ENCODE data around the gene TWSG1. TPM values are rescaled to one million over a fixed set of nuclear protein-coding genes. Genes with fewer than 3 reads are reported as not detected.

The TWSG1 gene
- total and polyA plus RNA-seq, 4 donors = 32.5 to 73.6 (median 39.9) TPM

DNA sequence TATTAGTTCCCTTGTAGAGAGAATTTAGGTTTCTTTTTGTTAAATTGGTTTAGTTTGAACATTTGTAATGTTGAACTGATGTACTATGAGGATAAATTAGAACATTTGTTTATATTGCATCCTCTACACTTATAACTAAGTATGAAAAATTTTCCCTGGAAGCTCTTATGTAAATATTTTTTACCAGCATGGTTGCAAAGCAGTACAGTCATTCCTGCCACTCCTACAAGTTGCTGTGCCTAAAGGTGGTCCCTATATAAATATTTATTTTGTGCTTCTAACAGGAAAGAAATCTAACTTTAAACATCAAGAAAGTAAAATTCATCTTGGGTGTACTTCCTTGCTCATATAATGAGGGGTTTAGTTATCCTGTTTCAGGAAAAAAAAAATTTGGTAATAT, 14.2 kb downstream of the TWSG1 start:
- Histone ChIP-seq H3K27ac (ENCODE audit: low read depth, low read length) (no peak overlapping the region), H3K36me3 (ENCODE audit: control insufficient read depth, insufficient read depth, low read length) (peaks cover 11% of the 10 kb centered on the region), H3K4me3 (ENCODE audit: low read depth, low read length) (no peak overlapping the region), H3K9me3 (ENCODE audit: control insufficient read depth, insufficient read depth, low read length) (no peaks in the 10 kb centered on the region), H3K4me1 (ENCODE audit: control insufficient read depth, insufficient read depth, low read length) (no peaks in the 10 kb centered on the region), H3K27me3 (ENCODE audit: control insufficient read depth, insufficient read depth, low read length) (no peaks in the 10 kb centered on the region)
- DNase-seq (ENCODE audit: low read depth in 4 of 6, low spot score in 6 of 6) = no peak

DNA sequence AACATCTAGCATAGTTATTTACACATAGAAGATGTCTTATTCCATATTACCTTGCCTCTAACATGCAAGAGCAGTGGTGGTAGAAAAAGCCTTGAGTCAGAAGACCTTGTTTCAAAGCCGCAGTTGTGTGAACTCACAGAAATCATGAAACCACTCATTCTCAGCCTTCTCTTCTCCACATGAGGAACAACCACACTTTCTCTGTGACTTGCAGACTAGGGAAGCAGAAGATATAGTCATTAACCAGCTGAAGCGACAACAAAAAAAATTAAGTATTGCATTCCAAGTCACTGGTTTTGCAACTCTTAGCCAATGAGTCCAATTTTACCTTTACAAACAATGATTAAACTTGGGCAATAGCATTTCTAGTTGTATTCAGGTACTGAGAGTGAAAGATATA, 19.0 kb downstream of the TWSG1 start:
- no peaks in the 10 kb centered on the region for H3K9me3 ChIP-seq (ENCODE audit: control insufficient read depth, insufficient read depth, low read length)
- no peaks in the 10 kb centered on the region for H3K4me1 ChIP-seq (ENCODE audit: control insufficient read depth, insufficient read depth, low read length)
- H3K36me3 ChIP-seq (ENCODE audit: control insufficient read depth, insufficient read depth, low read length) = no peaks in the 10 kb centered on the region
- H3K4me3 ChIP-seq (ENCODE audit: low read depth, low read length) = no peak overlapping the region
- no peak overlapping the region for H3K27ac ChIP-seq (ENCODE audit: low read depth, low read length)
- 86% methylated on average over 1 of the region's 2 CpGs for WGBS (ENCODE audit: insufficient coverage)
- no peaks in the 10 kb centered on the region for H3K27me3 ChIP-seq (ENCODE audit: control insufficient read depth, insufficient read depth, low read length)
- DNase-seq (ENCODE audit: low read depth in 4 of 6, low spot score in 6 of 6) = no peak

GRCh38 chr18:9354256-9354655, 19.7 kb downstream of the TWSG1 start:
- Histone ChIP-seq H3K9me3 (ENCODE audit: control insufficient read depth, insufficient read depth, low read length) (no peaks in the 10 kb centered on the region), H3K4me1 (ENCODE audit: control insufficient read depth, insufficient read depth, low read length) (no peaks in the 10 kb centered on the region), H3K27me3 (ENCODE audit: control insufficient read depth, insufficient read depth, low read length) (no peaks in the 10 kb centered on the region), H3K27ac (ENCODE audit: low read depth, low read length) (no peak overlapping the region), H3K4me3 (ENCODE audit: low read depth, low read length) (no peak overlapping the region), H3K36me3 (ENCODE audit: control insufficient read depth, insufficient read depth, low read length) (no peaks in the 10 kb centered on the region)
- no peak for DNase-seq (ENCODE audit: low read depth in 4 of 6, low spot score in 6 of 6)
- WGBS (ENCODE audit: insufficient coverage) = no CpG with 5 or more reads among the region's 1 CpG

- Histone ChIP-seq H3K9me3 (ENCODE audit: control insufficient read depth, insufficient read depth, low read length) (no peaks in the 10 kb centered on the region), H3K27me3 (ENCODE audit: control insufficient read depth, insufficient read depth, low read length) (no peaks in the 10 kb centered on the region), H3K4me1 (ENCODE audit: control insufficient read depth, insufficient read depth, low read length) (no peaks in the 10 kb centered on the region), H3K4me3 (ENCODE audit: low read depth, low read length) (no peak overlapping the region), H3K27ac (ENCODE audit: low read depth, low read length) (no peak overlapping the region), H3K36me3 (ENCODE audit: control insufficient read depth, insufficient read depth, low read length) (no peaks in the 10 kb centered on the region)
- no peak for DNase-seq (ENCODE audit: low read depth in 4 of 6, low spot score in 6 of 6)
- 100% methylated on average over 1 of the region's 2 CpGs for WGBS (ENCODE audit: insufficient coverage)
Observed at GRCh38 chr18:9356976-9357375, 22.4 kb downstream of the TWSG1 start.

- DNase-seq (ENCODE audit: low read depth in 4 of 6, low spot score in 6 of 6) = peak in 1 of 6 donors; percentile 20
- no peak overlapping the region for H3K27ac ChIP-seq (ENCODE audit: low read depth, low read length)
- no peaks in the 10 kb centered on the region for H3K9me3 ChIP-seq (ENCODE audit: control insufficient read depth, insufficient read depth, low read length)
- 24% methylated on average over 2 of the region's 4 CpGs for WGBS (ENCODE audit: insufficient coverage)
- no peak overlapping the region for H3K4me3 ChIP-seq (ENCODE audit: low read depth, low read length)
- H3K27me3 ChIP-seq (ENCODE audit: control insufficient read depth, insufficient read depth, low read length) = no peaks in the 10 kb centered on the region
- H3K36me3 ChIP-seq (ENCODE audit: control insufficient read depth, insufficient read depth, low read length) = peaks cover 6% of the 10 kb centered on the region
- H3K4me1 ChIP-seq (ENCODE audit: control insufficient read depth, insufficient read depth, low read length) = no peaks in the 10 kb centered on the region
Observed at GRCh38 chr18:9359796-9360195, 25.2 kb downstream of the TWSG1 start.

- Histone ChIP-seq H3K4me1 (ENCODE audit: control insufficient read depth, insufficient read depth, low read length) (peaks cover 2% of the 10 kb centered on the region), H3K27ac (ENCODE audit: low read depth, low read length) (no peak overlapping the region), H3K36me3 (ENCODE audit: control insufficient read depth, insufficient read depth, low read length) (peaks cover 12% of the 10 kb centered on the region), H3K4me3 (ENCODE audit: low read depth, low read length) (no peak overlapping the region), H3K9me3 (ENCODE audit: control insufficient read depth, insufficient read depth, low read length) (no peaks in the 10 kb centered on the region), H3K27me3 (ENCODE audit: control insufficient read depth, insufficient read depth, low read length) (no peaks in the 10 kb centered on the region)
- 86% methylated on average over 2 of the region's 3 CpGs for WGBS (ENCODE audit: insufficient coverage)
- no peak for DNase-seq (ENCODE audit: low read depth in 4 of 6, low spot score in 6 of 6)
Observed at GRCh38 chr18:9361191-9361590, 26.6 kb downstream of the TWSG1 start.

- peaks cover 18% of the 10 kb centered on the region for H3K36me3 ChIP-seq (ENCODE audit: control insufficient read depth, insufficient read depth, low read length)
- no peaks in the 10 kb centered on the region for H3K9me3 ChIP-seq (ENCODE audit: control insufficient read depth, insufficient read depth, low read length)
- no peak overlapping the region for H3K4me3 ChIP-seq (ENCODE audit: low read depth, low read length)
- 100% methylated on average over 1 of the region's 1 CpG for WGBS (ENCODE audit: insufficient coverage)
- DNase-seq (ENCODE audit: low read depth in 4 of 6, low spot score in 6 of 6) = peak in 1 of 6 donors; percentile 16
- H3K4me1 ChIP-seq (ENCODE audit: control insufficient read depth, insufficient read depth, low read length) = peaks cover 3% of the 10 kb centered on the region
- H3K27me3 ChIP-seq (ENCODE audit: control insufficient read depth, insufficient read depth, low read length) = no peaks in the 10 kb centered on the region
- no peak overlapping the region for H3K27ac ChIP-seq (ENCODE audit: low read depth, low read length)
Observed at GRCh38 chr18:9362869-9363268, 28.3 kb downstream of the TWSG1 start.

GRCh38 chr18:9364242-9364641, 29.7 kb downstream of the TWSG1 start:
- peaks cover 19% of the 10 kb centered on the region for H3K36me3 ChIP-seq (ENCODE audit: control insufficient read depth, insufficient read depth, low read length)
- no peak for DNase-seq (ENCODE audit: low read depth in 4 of 6, low spot score in 6 of 6)
- no peak overlapping the region for H3K27ac ChIP-seq (ENCODE audit: low read depth, low read length)
- peaks cover 3% of the 10 kb centered on the region for H3K4me1 ChIP-seq (ENCODE audit: control insufficient read depth, insufficient read depth, low read length)
- H3K27me3 ChIP-seq (ENCODE audit: control insufficient read depth, insufficient read depth, low read length) = no peaks in the 10 kb centered on the region
- H3K9me3 ChIP-seq (ENCODE audit: control insufficient read depth, insufficient read depth, low read length) = no peaks in the 10 kb centered on the region
- 94% methylated on average over 6 of the region's 8 CpGs for WGBS (ENCODE audit: insufficient coverage)
- H3K4me3 ChIP-seq (ENCODE audit: low read depth, low read length) = no peak overlapping the region

DNA sequence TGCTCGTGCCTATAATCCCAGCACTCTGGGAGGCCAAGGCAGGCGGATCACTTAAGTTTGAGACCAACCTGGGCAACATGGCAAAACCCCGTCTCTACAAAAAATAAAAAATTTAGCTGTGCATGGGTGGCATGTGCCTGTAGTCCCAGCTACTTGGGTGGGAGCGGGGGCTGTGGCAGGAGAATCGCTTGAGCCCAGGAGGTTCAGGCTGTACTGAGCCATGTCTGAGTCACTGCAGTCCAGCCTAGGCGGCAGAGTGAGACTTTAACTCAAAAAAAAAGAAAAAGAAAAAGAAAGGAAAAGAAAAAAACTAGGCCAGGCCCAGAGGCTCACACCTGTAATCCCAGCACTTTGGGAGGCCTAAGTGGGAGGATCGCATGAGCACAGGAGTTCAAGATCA, 30.8 kb downstream of the TWSG1 start:
- no peak for DNase-seq (ENCODE audit: low read depth in 4 of 6, low spot score in 6 of 6)
- peaks cover 19% of the 10 kb centered on the region for H3K36me3 ChIP-seq (ENCODE audit: control insufficient read depth, insufficient read depth, low read length)
- H3K27me3 ChIP-seq (ENCODE audit: control insufficient read depth, insufficient read depth, low read length) = no peaks in the 10 kb centered on the region
- 94% methylated on average over 7 of the region's 7 CpGs for WGBS (ENCODE audit: insufficient coverage)
- H3K4me1 ChIP-seq (ENCODE audit: control insufficient read depth, insufficient read depth, low read length) = peaks cover 3% of the 10 kb centered on the region
- no peak overlapping the region for H3K27ac ChIP-seq (ENCODE audit: low read depth, low read length)
- H3K9me3 ChIP-seq (ENCODE audit: control insufficient read depth, insufficient read depth, low read length) = no peaks in the 10 kb centered on the region
- no peak overlapping the region for H3K4me3 ChIP-seq (ENCODE audit: low read depth, low read length)

DNA sequence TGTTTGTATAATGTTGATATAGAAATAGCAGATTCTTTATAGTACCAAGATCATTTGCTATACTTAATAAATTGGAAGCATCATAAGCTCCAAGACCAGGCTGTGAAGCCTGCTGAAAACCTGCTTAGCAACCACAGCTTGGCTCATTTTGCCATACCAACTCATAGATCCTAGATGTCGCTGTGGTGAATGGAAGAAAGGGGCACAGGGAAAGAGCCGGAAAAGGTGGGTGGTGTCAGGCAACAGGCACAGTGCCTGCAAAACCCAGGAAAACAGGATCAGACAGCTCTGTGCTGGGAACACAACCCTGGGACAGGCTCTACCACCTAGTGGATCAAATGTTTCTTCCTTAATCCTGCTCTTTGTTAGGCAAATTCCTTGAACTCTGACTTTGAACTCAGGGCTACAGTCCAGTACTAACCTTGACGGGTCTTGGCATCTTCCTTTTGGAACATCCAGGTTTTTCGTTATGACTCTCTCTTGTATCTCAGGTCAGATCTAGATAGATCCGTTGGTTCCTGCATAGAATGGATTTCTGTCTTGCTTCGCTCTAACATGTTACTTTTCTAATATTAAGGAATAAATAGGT, 31.6 kb downstream of the TWSG1 start:
- Histone ChIP-seq H3K4me1 (ENCODE audit: control insufficient read depth, insufficient read depth, low read length) (peaks cover 3% of the 10 kb centered on the region), H3K36me3 (ENCODE audit: control insufficient read depth, insufficient read depth, low read length) (peaks cover 19% of the 10 kb centered on the region), H3K27me3 (ENCODE audit: control insufficient read depth, insufficient read depth, low read length) (no peaks in the 10 kb centered on the region), H3K4me3 (ENCODE audit: low read depth, low read length) (no peak overlapping the region), H3K27ac (ENCODE audit: low read depth, low read length) (no peak overlapping the region), H3K9me3 (ENCODE audit: control insufficient read depth, insufficient read depth, low read length) (no peaks in the 10 kb centered on the region)
- WGBS (ENCODE audit: insufficient coverage) = 31% methylated on average over 2 of the region's 6 CpGs
- peak in 4 of 6 donors; percentile 32 to 81 (median 64) for DNase-seq (ENCODE audit: low read depth in 4 of 6, low spot score in 6 of 6)

Measured in spinal cord (tissue), 10 donors.